ENCODE results near the gene NECAB2.

DNA sequence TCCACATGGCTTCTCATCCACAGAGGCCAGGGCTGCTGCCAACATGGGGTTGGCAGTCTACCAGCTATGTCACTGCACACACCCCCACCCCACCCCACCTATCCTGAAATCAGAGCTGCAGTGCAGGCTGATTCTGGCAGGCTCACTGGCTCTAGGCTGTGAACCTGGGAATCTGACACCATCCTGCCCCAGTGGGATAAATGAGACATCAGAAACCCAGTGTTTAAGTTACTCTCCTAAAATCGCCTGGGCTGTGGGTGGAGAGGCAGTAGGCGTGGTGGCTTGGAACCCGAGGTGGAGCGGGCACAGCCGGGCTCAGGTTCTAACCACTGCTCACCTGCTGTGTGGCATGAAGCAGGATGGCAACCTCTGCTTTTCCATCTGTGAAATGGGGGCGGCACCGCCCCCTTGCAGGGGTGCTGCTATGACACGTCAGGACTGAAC is 69.0 kb downstream of the NECAB2 start:
- TF ChIP-seq, protein P1, sequence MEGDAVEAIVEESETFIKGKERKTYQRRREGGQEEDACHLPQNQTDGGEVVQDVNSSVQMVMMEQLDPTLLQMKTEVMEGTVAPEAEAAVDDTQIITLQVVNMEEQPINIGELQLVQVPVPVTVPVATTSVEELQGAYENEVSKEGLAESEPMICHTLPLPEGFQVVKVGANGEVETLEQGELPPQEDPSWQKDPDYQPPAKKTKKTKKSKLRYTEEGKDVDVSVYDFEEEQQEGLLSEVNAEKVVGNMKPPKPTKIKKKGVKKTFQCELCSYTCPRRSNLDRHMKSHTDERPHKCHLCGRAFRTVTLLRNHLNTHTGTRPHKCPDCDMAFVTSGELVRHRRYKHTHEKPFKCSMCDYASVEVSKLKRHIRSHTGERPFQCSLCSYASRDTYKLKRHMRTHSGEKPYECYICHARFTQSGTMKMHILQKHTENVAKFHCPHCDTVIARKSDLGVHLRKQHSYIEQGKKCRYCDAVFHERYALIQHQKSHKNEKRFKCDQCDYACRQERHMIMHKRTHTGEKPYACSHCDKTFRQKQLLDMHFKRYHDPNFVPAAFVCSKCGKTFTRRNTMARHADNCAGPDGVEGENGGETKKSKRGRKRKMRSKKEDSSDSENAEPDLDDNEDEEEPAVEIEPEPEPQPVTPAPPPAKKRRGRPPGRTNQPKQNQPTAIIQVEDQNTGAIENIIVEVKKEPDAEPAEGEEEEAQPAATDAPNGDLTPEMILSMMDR (IDR thresholded peaks at IDR 0.05 in 4 of 5, conservative IDR thresholded peaks at IDR 0.05 in 1 of 5): no peak
- no peak for TF ChIP-seq POLR2A (IDR thresholded peaks at IDR 0.05)
